ENCODE measurements around the gene RREB1. TPM values are rescaled to one million over a fixed set of nuclear protein-coding genes. Genes with fewer than 3 reads are reported as not detected.

The RREB1 gene
- total and polyA plus RNA-seq, 5 experiments from 2014 or later: 2.5 to 53.0 (median 5.8) TPM

Other genes starting within 250 kb of the RREB1 start
- 100 to 1,000 TPM in 1 of 2 experiments, 10 to 100 TPM in 1; 97.5 to 112 TPM for gene SSR1, start 205.2 kb downstream of the RREB1 start, total RNA-seq
- 100 to 1,000 TPM; 136 to 159 (median 156) TPM for gene SSR1, start 205.2 kb downstream of the RREB1 start, polyA plus RNA-seq